ENCODE measurements around the gene SPDYE6. TPM values are rescaled to one million over a fixed set of nuclear protein-coding genes. Genes with fewer than 3 reads are reported as not detected.
"Not testable (repeated sequence)": the region's sequence is repeated elsewhere in the genome, so short reads cannot be mapped to it uniquely, and the experiment has no call there.

The SPDYE6 gene
- total RNA-seq, 4 donors from 2014 or later: not detected

DNA sequence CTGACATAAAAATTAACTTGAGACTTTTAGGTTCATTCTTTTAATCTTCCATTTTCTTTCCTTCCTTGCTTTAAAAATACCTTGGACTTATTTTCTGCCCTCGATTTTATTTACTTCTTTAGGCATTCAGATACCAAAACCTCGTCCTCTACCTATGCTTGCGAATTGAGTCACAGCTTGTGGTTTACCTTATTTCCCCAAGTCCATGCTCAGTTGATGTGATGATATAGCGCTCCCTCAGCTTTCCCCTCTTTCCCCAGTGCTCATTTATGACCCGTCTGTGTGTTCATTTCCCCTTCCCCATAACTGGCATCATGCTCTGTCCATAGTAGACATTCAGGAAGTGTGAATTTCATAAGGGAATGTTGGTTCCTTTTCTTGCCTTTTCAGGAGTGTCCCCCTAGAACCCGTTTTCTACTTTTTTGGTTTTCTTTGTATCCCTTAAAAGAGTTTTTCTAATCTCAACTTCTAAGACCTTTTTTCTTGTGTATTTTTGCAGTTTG, 20.8 kb upstream of the SPDYE6 start:
- DNase-seq (ENCODE audit: low spot score) (no peak), ATAC-seq (ENCODE audit: low FRiP score) (no peak)
- TF ChIP-seq CTCF (IDR thresholded peaks at IDR 0.05): no peak

GRCh38 chr7:102372796-102373195, 16.6 kb upstream of the SPDYE6 start:
- not testable (repeated sequence) for ATAC-seq (ENCODE audit: low FRiP score); DNase-seq (ENCODE audit: low spot score)

DNA sequence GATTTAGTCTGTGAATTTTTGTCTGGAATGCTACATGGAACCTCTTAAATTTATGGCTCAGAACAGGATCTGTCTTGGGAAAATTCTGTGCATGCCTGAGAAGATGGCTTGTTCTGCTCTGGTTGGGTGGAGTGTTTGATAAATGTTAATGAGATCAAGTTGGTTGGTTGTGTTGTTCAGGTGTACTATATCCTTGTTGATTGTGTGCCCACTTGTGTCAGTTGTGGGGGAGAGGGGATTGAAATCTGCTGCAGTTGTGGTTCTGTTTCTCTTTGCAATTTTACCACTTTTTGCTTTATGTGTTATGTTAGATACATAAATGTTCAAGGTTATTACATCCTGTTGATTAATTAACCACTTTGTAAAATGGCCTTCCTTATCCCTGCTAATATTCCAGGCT, 13.8 kb upstream of the SPDYE6 start:
- not testable (repeated sequence) for ATAC-seq (ENCODE audit: low FRiP score); DNase-seq (ENCODE audit: low spot score)

- ATAC-seq (ENCODE audit: low FRiP score); DNase-seq (ENCODE audit: low spot score): not testable (repeated sequence)
These were observed 9.1 kb upstream of the SPDYE6 start for GRCh38 chr7:102365390-102365789.

- not testable (repeated sequence) for ATAC-seq (ENCODE audit: low FRiP score); DNase-seq (ENCODE audit: low spot score)
These were observed 8.2 kb upstream of the SPDYE6 start for GRCh38 chr7:102364394-102364886.

- DNase-seq (ENCODE audit: low spot score) (peak; percentile 71), ATAC-seq (ENCODE audit: low FRiP score) (peak; percentile 100)
These were observed 7.5 kb upstream of the SPDYE6 start for GRCh38 chr7:102363549-102364393.

- not testable (repeated sequence) for ATAC-seq (ENCODE audit: low FRiP score); DNase-seq (ENCODE audit: low spot score)
These were observed 9.3 kb downstream of the SPDYE6 start for GRCh38 chr7:102346983-102347382.

GRCh38 chr7:102340599-102341368, 15.5 kb downstream of the SPDYE6 start:
- DNase-seq (ENCODE audit: low spot score); ATAC-seq (ENCODE audit: low FRiP score): not testable (repeated sequence)

DNA sequence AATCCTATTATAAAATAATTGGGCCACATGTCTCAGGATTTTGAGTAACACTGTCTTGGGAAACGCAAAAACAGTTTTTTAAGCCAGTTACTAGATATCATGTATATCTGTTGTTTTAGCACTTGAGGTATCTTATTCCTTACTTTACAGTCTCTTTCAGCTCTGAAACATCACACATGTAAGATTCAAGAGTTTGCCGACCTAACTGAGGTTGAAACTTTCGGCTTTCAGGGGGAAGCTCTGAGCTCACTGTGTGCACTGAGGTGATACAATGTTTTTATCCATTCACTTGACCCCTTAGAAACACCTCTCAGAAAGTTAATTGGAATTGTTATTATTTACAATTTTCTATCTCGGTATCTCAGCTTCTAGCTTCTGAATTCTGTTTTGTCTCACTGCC, 18.8 kb downstream of the SPDYE6 start:
- not testable (repeated sequence) for ATAC-seq (ENCODE audit: low FRiP score); DNase-seq (ENCODE audit: low spot score)

GRCh38 chr7:102337002-102337401, 19.2 kb downstream of the SPDYE6 start:
- not testable (repeated sequence) for ATAC-seq (ENCODE audit: low FRiP score); DNase-seq (ENCODE audit: low spot score)

DNA sequence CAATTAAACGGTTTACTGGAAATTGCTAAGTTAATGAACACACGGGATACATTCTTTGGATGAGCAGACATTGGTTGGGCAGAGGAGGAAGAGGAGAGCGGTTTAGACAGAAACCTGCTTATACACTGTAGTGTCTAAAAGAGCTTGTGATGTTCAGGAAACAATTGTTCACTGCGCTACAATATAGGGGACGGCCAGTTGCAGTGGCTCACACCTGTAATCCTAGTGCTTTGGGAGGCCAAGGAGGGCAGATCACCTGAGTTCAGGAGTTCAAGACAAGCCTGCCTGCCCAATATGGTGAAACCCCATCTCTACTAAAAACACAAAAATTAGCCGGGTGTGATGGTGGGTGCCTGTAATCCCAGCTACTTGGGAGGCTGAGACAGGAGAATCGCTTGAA, 20.7 kb downstream of the SPDYE6 start:
- not testable (repeated sequence) for DNase-seq (ENCODE audit: low spot score); ATAC-seq (ENCODE audit: low FRiP score)

DNA sequence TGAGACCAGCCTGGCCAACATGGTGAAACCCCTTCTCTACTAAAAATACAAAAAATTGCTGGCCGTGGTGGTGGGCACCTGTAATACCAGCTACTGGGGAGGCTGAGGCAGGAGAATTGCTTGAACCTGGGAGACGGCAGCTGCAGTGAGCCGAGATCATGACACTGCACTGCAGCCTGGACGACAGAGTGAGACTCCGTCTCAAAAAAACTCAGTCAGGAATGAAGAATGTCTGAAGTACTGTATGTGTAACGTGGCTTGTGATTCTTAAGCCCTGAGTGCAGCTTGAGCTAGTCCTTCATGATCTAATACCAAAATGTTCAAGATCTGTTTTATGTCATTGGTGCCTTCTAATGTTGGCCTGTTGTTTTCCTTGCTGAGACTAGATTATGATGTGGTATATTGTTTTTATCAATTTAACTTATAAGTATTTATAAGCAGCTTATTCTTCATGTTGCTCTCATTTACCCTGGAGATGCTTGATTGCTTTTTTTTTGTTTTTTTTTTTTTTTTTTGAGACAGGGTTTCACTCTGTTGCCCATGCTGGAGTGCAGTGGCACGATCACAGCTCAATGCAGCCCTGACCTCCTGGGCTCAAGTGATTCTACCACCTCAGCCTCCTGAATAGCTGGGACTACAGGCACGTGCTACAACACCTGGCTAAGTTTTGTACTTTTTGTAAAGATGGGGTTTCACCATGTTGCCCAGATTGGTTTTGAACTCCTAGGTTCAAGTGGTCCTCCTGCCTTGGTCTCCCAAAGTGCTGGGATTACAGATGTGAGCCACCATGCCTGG, 25.4 kb downstream of the SPDYE6 start:
- not testable (repeated sequence) for ATAC-seq (ENCODE audit: low FRiP score); DNase-seq (ENCODE audit: low spot score)

DNA sequence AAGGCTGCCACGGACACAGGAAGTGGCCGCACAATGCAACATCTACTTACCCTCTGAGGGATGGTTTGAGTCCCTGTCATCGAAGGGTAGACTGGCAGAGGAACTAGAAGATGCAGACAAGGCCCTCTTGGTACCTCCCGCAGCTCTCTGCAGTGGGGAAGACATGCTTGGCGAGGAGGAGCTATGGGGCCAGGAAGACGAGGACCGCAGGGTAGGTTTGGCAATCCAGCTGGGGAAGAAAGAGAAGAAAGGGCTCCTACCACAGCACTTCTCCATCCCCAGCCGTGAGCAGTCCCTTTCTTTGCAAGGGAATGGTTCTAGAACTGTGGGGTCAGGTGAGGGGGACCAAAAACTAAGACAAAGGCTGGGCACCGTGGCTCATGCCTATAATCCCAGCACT, 26.9 kb downstream of the SPDYE6 start:
- ATAC-seq (ENCODE audit: low FRiP score); DNase-seq (ENCODE audit: low spot score): not testable (repeated sequence)

- not testable (repeated sequence) for ATAC-seq (ENCODE audit: low FRiP score)
These were observed 27.4 kb downstream of the SPDYE6 start for GRCh38 chr7:102328863-102329262.

DNA sequence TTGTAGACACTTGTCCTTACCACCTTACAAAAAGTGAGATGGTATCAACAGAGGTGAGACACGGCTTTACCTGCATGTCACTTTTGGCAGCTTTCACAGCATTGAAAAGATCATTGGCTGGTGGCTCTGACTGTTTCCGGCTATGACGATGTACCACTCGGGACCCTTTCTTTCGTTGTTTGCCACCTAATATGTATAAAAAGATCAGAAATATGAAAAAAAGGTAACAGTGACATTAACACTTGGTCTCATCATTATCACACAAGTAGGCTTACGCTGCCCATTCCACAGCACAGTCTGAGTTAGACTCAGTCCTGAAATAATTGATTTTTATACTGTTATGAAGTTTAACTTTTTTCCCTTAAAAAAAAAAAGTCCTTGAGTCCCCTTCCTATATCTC, 29.1 kb downstream of the SPDYE6 start:
- not testable (repeated sequence) for ATAC-seq (ENCODE audit: low FRiP score)

More at GRCh38 chr7:102328863-102329262, 27.4 kb downstream of the SPDYE6 start:
- DNase-seq (ENCODE audit: low spot score): not testable (repeated sequence)

More for the DNA sequence above, 29.1 kb downstream of the SPDYE6 start:
- DNase-seq (ENCODE audit: low spot score): not testable (repeated sequence)
